Lung (tissue), 13 donors: ENCODE data around the gene MDFI. TPM values are rescaled to one million over a fixed set of nuclear protein-coding genes. Genes with fewer than 3 reads are reported as not detected.

ENCODE experiments used
- ATAC-seq: fragments of 200-7000 bp; cut with Tn5 transposase; one replicate; pipeline ENCODE4 v1.9.1; 2020; ENCODE audit warnings: moderate number of reproducible peaks; ENCODE audit not compliant: insufficient read depth, low FRiP score
- DNase-seq, 3 donors: peaks; one replicate each; pipeline ENCODE4 v3.0.0-alpha.2; 2013 to 2017
- H3K27ac ChIP-seq, 2 donors: one replicate each; pipeline ENCODE4 v1.5.1; 2013; ENCODE audit warnings: mild to moderate bottlenecking in 2 of 2, moderate library complexity in 2 of 2, control low read depth in 1 of 2, inconsistent platforms in 1 of 2, low read depth in 1 of 2, low read length in 1 of 2
- H3K27me3 ChIP-seq, 3 donors: one replicate each; pipeline ENCODE4 v1.5.1; 2013; ENCODE audit warnings: low read length in 2 of 3; ENCODE audit not compliant: control insufficient read depth in 3 of 3, insufficient read depth in 3 of 3
- H3K36me3 ChIP-seq, 4 donors: one replicate each; pipeline ENCODE4 v1.5.1; 2013; ENCODE audit warnings: low read length in 4 of 4, mild to moderate bottlenecking in 1 of 4, moderate library complexity in 1 of 4; ENCODE audit not compliant: control insufficient read depth in 4 of 4, insufficient read depth in 4 of 4
- H3K4me1 ChIP-seq, 5 donors: one replicate each; pipeline ENCODE4 v1.5.1; 2013; ENCODE audit warnings: low read length in 5 of 5, mild to moderate bottlenecking in 2 of 5, moderate library complexity in 1 of 5; ENCODE audit not compliant: control insufficient read depth in 5 of 5, insufficient read depth in 5 of 5
- H3K4me3 ChIP-seq: one replicate; pipeline ENCODE4 v1.5.1; 2013; ENCODE audit warnings: mild to moderate bottlenecking, control low read depth, moderate library complexity
- H3K9ac ChIP-seq, 2 donors: one replicate each; pipeline ENCODE4 v1.5.1; 2013; ENCODE audit warnings: low read length in 2 of 2, control low read depth in 1 of 2; ENCODE audit not compliant: insufficient read depth in 1 of 2
- H3K9me3 ChIP-seq, 4 donors: one replicate each; pipeline ENCODE4 v1.5.1; 2013; ENCODE audit warnings: low read length in 3 of 4, mild to moderate bottlenecking in 1 of 4, moderate library complexity in 1 of 4; ENCODE audit not compliant: control insufficient read depth in 4 of 4, insufficient read depth in 3 of 4
- WGBS, 2 donors: extraction: QIAGEN DNeasy Blood & Tissue Kit; methylation state at CpG; one replicate each; pipeline ENCODE4 v1.1.7; 2013; 5-methylcytosine and 5-hydroxymethylcytosine counted together
- polyA plus RNA-seq, 2 donors: library from polyadenylated mRNA; stranded (reverse); fragments of 200-250 nt; gene quantifications; one replicate each; pipeline ENCODE4 v1.2.1, GENCODE V29; 2013
- small RNA-seq: library from RNA; depleted of rRNA; stranded (forward); fragments of <200 nt; gene quantifications from one replicate; pipeline ENCODE3, GENCODE V24; 2014; ENCODE audit warnings: low replicate concordance
- total RNA-seq, 2 donors: library from RNA; depleted of rRNA in 1 of 2; stranded (reverse); fragments of >200 nt in 1 of 2; gene quantifications; one replicate each; pipeline ENCODE4 v1.2.1, GENCODE V29; 2014 to 2021
- TF ChIP-seq, protein P1 (sequence below): IDR thresholded peaks from 2 replicates; pipeline ENCODE4 v1.5.1; 2012; ENCODE audit warnings: mild to moderate bottlenecking; ENCODE audit errors: control extremely low read depth, extremely low read depth
- donor health status: control.
- donor health status: control.
- donor health status: Bipolar disorder and iron deficiency.
- donor health status: healthy.
- donor health status: DM: yes; HTN: yes; CAD: no.

The MDFI gene
- total and polyA plus RNA-seq, 4 donors: 16.4 to 36.4 (median 21.9) TPM

GRCh38 chr6:41700463-41701347 lies 62.4 kb downstream of the MDFI start:
- no peaks in the 10 kb centered on the region for H3K9me3 ChIP-seq
- ATAC-seq (no peak), DNase-seq (no peak)
- H3K4me3 ChIP-seq: no peak overlapping the region
- TF ChIP-seq, protein P1, sequence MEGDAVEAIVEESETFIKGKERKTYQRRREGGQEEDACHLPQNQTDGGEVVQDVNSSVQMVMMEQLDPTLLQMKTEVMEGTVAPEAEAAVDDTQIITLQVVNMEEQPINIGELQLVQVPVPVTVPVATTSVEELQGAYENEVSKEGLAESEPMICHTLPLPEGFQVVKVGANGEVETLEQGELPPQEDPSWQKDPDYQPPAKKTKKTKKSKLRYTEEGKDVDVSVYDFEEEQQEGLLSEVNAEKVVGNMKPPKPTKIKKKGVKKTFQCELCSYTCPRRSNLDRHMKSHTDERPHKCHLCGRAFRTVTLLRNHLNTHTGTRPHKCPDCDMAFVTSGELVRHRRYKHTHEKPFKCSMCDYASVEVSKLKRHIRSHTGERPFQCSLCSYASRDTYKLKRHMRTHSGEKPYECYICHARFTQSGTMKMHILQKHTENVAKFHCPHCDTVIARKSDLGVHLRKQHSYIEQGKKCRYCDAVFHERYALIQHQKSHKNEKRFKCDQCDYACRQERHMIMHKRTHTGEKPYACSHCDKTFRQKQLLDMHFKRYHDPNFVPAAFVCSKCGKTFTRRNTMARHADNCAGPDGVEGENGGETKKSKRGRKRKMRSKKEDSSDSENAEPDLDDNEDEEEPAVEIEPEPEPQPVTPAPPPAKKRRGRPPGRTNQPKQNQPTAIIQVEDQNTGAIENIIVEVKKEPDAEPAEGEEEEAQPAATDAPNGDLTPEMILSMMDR: no peak
- 86 to 93% methylated on average over 19 to 20 of the region's 20 CpGs for WGBS, 2 donors
- H3K27ac ChIP-seq: no peak overlapping the region
- H3K4me1 ChIP-seq: peaks cover 0 to 12% (median 6%) of the 10 kb centered on the region in 5 donors
- H3K36me3 ChIP-seq: peaks cover 0 to 9% (median 0%) of the 10 kb centered on the region in 4 donors
- no peak overlapping the region for H3K9ac ChIP-seq
- no peaks in the 10 kb centered on the region for H3K27me3 ChIP-seq

GRCh38 chr6:41702089-41702745 lies 63.9 kb downstream of the MDFI start:
- Histone ChIP-seq H3K27ac (no peak overlapping the region), H3K4me3 (no peak overlapping the region), H3K36me3 (peaks cover 0 to 8% (median 0%) of the 10 kb centered on the region in 4 donors), H3K9ac (no peak overlapping the region), H3K27me3 (no peaks in the 10 kb centered on the region), H3K9me3 (no peaks in the 10 kb centered on the region), H3K4me1 (peaks cover 0 to 22% (median 9%) of the 10 kb centered on the region in 5 donors)
- 96 to 97% methylated on average over 10 of the region's 10 CpGs for WGBS, 2 donors
- TF ChIP-seq, protein P1: no peak
- DNase-seq: no peak
- no peak for ATAC-seq

DNA sequence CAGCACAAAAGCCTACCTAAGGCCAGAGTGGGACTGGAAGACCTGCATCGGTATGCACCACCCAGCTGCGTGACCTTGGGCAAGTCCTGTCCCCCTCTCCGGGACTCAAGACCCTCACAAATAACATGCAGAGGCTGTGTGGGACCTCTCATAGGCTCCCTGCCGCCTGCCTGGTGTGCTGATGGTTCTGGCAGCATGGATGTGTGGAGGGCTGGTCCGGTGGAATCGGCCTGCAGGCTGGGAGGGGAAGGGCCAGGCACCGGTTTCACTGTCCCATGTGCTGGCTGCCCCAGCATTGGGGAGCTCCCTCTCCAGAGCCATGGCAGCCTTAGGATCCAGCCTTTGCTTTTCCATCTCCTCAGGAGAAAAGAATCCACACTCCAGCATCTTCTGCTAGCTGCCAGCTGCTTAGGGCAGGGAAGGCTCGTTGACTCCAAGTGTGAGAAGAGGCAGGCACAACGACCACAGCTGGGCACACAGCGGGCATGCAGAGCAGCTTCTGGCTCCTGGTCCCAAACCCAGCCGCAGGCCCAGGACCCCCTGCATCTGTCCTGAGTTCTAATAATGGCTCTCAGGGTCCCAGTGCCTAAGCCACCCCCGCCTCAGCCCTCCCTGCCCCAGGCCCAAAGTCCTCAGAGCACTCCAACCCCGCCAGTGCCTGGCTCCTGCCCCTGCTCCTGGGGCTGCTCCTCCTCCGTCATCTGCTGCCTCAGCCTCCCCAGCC lies 64.7 kb downstream of the MDFI start:
- H3K27ac ChIP-seq: no peak overlapping the region
- no peaks in the 10 kb centered on the region for H3K27me3 ChIP-seq
- no peak for ATAC-seq
- H3K9me3 ChIP-seq: no peaks in the 10 kb centered on the region
- peaks cover 0 to 22% (median 10%) of the 10 kb centered on the region in 5 donors for H3K4me1 ChIP-seq
- WGBS, 2 donors: 91 to 92% methylated on average over 14 of the region's 14 CpGs
- no peak overlapping the region for H3K4me3 ChIP-seq
- H3K36me3 ChIP-seq: peaks cover 0 to 8% (median 0%) of the 10 kb centered on the region in 4 donors
- DNase-seq: no peak
- H3K9ac ChIP-seq: no peak overlapping the region
- TF ChIP-seq, protein P1: no peak

Small RNA genes lying within 50 kb of the gene (small RNA-seq; reads per million reads assigned to genes)
- gene MIR4641: not detected

Other genes starting within 250 kb of the MDFI start
- 10 to 100 TPM; 22.6 to 35.0 TPM for gene FOXP4, start 92.1 kb upstream of the MDFI start, total RNA-seq
- 10 to 100 TPM; 12.8 to 21.7 TPM for gene FOXP4, start 92.1 kb upstream of the MDFI start, polyA plus RNA-seq
- 10 to 100 TPM; 13.3 to 38.4 TPM for gene TFEB, start 97.1 kb downstream of the MDFI start, total RNA-seq
- gene TFEB, start 97.1 kb downstream of the MDFI start, polyA plus RNA-seq: 10 to 100 TPM; 23.1 to 32.5 TPM
- gene PGC, start 108.9 kb downstream of the MDFI start, total RNA-seq: 100 to 1,000 TPM in 1 of 2 donors, 10 to 100 TPM in 1; 19.2 to 586 TPM
- 1,000 to 10,000 TPM in 1 of 2 donors, 100 to 1,000 TPM in 1; 348 to 1,394 TPM for gene PGC, start 108.9 kb downstream of the MDFI start, polyA plus RNA-seq
- gene FRS3, start 141.4 kb downstream of the MDFI start, total RNA-seq: 10 to 100 TPM in 1 of 2 donors, 1 to 10 TPM in 1; 7.3 to 11.2 TPM
- gene FRS3, start 141.4 kb downstream of the MDFI start, polyA plus RNA-seq: 1 to 10 TPM; 3.7 to 6.5 TPM
- gene PRICKLE4, start 142.3 kb downstream of the MDFI start, total RNA-seq: 1 to 10 TPM; 6.9 TPM
- 1 to 10 TPM; 2.9 to 4.1 TPM for gene PRICKLE4, start 142.3 kb downstream of the MDFI start, polyA plus RNA-seq
- gene TOMM6, start 149.2 kb downstream of the MDFI start, total RNA-seq: 100 to 1,000 TPM in 1 of 2 donors, 10 to 100 TPM in 1; 43.5 to 172 TPM
- gene TOMM6, start 149.2 kb downstream of the MDFI start, polyA plus RNA-seq: 100 to 1,000 TPM; 236 to 313 TPM